ENCODE results near the gene AOPEP.

Gene AOPEP

GRCh38 chr9:94900222-94901018 is 173.9 kb downstream of the AOPEP start:
- no peaks in the 10 kb centered on the region for H4K20me1 ChIP-seq (ENCODE audit: low read depth, low read length)
- no peaks in the 10 kb centered on the region for H3K27me3 ChIP-seq (ENCODE audit: low read length)
- H3K4me2 ChIP-seq (ENCODE audit: low read depth, low read length, poor library complexity, severe bottlenecking), result no peak overlapping the region
- H3K9ac ChIP-seq (ENCODE audit: low read length), result no peak overlapping the region
- no peak overlapping the region for H3K4me3 ChIP-seq (ENCODE audit: insufficient read depth, low read length, poor library complexity, severe bottlenecking)
- no peaks in the 10 kb centered on the region for H3K9me3 ChIP-seq (ENCODE audit: insufficient read depth, low read length)
- H3K36me3 ChIP-seq (ENCODE audit: low read length), result no peaks in the 10 kb centered on the region
- H3K79me2 ChIP-seq (ENCODE audit: insufficient read depth, low read length), result no peaks in the 10 kb centered on the region
- no peak overlapping the region for H3K27ac ChIP-seq (ENCODE audit: low read depth, low read length)
- H2AFZ ChIP-seq (ENCODE audit: low read depth, low read length, severe bottlenecking), result no peak overlapping the region
- no peaks in the 10 kb centered on the region for H3F3A ChIP-seq (ENCODE audit: insufficient read depth)
- no peaks in the 10 kb centered on the region for H3K9me2 ChIP-seq (replicated peaks; ENCODE audit: insufficient read depth, low read length)
- TF ChIP-seq CTCF (IDR thresholded peaks at IDR 0.05; ENCODE audit: insufficient read depth, low read length, poor library complexity, severe bottlenecking) (no peak), EZH2phosphoT487 (conservative IDR thresholded peaks at IDR 0.05; ENCODE audit: low read length) (no peak)

GRCh38 chr9:94901019-94901363 is 174.5 kb downstream of the AOPEP start:
- no peaks in the 10 kb centered on the region for H3K9me2 ChIP-seq (replicated peaks; ENCODE audit: insufficient read depth, low read length)
- TF ChIP-seq EZH2phosphoT487 (conservative IDR thresholded peaks at IDR 0.05; ENCODE audit: low read length) (no peak), CTCF (IDR thresholded peaks at IDR 0.05; ENCODE audit: insufficient read depth, low read length, poor library complexity, severe bottlenecking) (no peak)
- no peaks in the 10 kb centered on the region for H3K9me3 ChIP-seq (ENCODE audit: insufficient read depth, low read length)
- H3K27me3 ChIP-seq (ENCODE audit: low read length), result no peaks in the 10 kb centered on the region
- H3K9ac ChIP-seq (ENCODE audit: low read length), result no peak overlapping the region
- no peak overlapping the region for H2AFZ ChIP-seq (ENCODE audit: low read depth, low read length, severe bottlenecking)
- no peak overlapping the region for H3K27ac ChIP-seq (ENCODE audit: low read depth, low read length)
- no peaks in the 10 kb centered on the region for H3F3A ChIP-seq (ENCODE audit: insufficient read depth)
- no peak overlapping the region for H3K4me2 ChIP-seq (ENCODE audit: low read depth, low read length, poor library complexity, severe bottlenecking)
- H4K20me1 ChIP-seq (ENCODE audit: low read depth, low read length), result no peaks in the 10 kb centered on the region
- no peaks in the 10 kb centered on the region for H3K79me2 ChIP-seq (ENCODE audit: insufficient read depth, low read length)
- no peak overlapping the region for H3K4me3 ChIP-seq (ENCODE audit: insufficient read depth, low read length, poor library complexity, severe bottlenecking)
- H3K36me3 ChIP-seq (ENCODE audit: low read length), result no peaks in the 10 kb centered on the region

DNA sequence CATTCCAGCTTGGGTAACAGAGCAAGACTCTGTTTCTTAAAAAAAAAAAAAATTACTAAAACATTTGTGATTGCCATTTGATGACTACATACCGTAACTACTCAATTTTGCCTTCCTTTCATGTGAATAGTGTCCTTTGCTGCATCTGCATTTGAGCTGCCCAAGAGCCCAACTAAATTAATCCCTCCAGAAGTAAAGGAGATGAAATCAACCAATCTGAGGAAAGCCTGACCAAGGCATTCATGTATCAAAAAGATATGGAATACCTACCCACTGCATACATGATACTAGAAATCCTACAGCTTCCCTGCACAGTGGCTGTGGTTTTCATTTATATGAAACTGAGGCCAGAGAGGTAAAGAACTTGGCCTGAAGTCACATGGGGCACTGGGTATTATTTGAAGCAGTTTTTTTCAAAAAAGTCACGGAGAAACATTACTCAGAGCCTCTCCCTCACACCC is 177.5 kb downstream of the AOPEP start:
- TF ChIP-seq CTCF (IDR thresholded peaks at IDR 0.05; ENCODE audit: insufficient read depth, low read length, poor library complexity, severe bottlenecking) (no peak), EZH2phosphoT487 (conservative IDR thresholded peaks at IDR 0.05; ENCODE audit: low read length) (no peak)
- H3K9me2 ChIP-seq (replicated peaks; ENCODE audit: insufficient read depth, low read length), result no peaks in the 10 kb centered on the region
- no peaks in the 10 kb centered on the region for H4K20me1 ChIP-seq (ENCODE audit: low read depth, low read length)
- no peaks in the 10 kb centered on the region for H3F3A ChIP-seq (ENCODE audit: insufficient read depth)
- H3K27me3 ChIP-seq (ENCODE audit: low read length), result no peaks in the 10 kb centered on the region
- H3K4me2 ChIP-seq (ENCODE audit: low read depth, low read length, poor library complexity, severe bottlenecking), result no peak overlapping the region
- H3K27ac ChIP-seq (ENCODE audit: low read depth, low read length), result no peak overlapping the region
- no peak overlapping the region for H3K9ac ChIP-seq (ENCODE audit: low read length)
- H3K36me3 ChIP-seq (ENCODE audit: low read length), result no peaks in the 10 kb centered on the region
- no peaks in the 10 kb centered on the region for H3K9me3 ChIP-seq (ENCODE audit: insufficient read depth, low read length)
- H2AFZ ChIP-seq (ENCODE audit: low read depth, low read length, severe bottlenecking), result no peak overlapping the region
- no peaks in the 10 kb centered on the region for H3K79me2 ChIP-seq (ENCODE audit: insufficient read depth, low read length)
- no peak overlapping the region for H3K4me3 ChIP-seq (ENCODE audit: insufficient read depth, low read length, poor library complexity, severe bottlenecking)

Data from SU-DHL-6 (cell line).